ENCODE measurements around the gene MKKS. TPM values are rescaled to one million over a fixed set of nuclear protein-coding genes. Genes with fewer than 3 reads are reported as not detected.

Gene MKKS
- total RNA-seq, 1 donor from 2014 or later: 22.3 TPM

DNA sequence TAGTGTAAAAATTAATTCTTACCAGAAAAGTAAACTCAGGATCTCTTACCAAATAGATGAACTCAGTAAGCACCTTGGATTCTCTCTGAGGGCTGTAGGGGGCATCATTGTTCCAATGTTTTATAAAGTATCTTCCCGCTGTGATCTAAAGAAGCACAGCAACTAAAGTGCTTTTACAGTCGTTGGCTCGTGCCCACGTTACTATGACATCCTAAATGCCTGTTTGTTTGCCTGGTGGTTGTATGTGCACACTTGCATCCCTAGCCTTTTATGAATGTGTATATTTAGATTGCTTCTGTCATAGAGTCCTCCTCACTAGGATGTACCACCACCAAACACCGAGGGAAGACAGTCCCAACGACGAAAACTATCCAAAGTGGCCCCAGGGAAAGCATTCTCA lies 35.6 kb upstream of the MKKS start:
- H3K4me1 Mint-ChIP-seq: peaks cover 66% of the 10 kb centered on the region
- no peaks in the 10 kb centered on the region for H3K9me3 Mint-ChIP-seq
- H3K36me3 Mint-ChIP-seq (ENCODE audit: low read depth): peaks cover 5% of the 10 kb centered on the region
- peak overlapping the region; percentile 75 for H3K27ac Mint-ChIP-seq (ENCODE audit: unreplicated experiment)
- H3K4me3 Mint-ChIP-seq: peak overlapping the region; percentile 17
- no peaks in the 10 kb centered on the region for H3K27me3 Mint-ChIP-seq (ENCODE audit: low read depth)
- DNase-seq (ENCODE audit: low read depth, low spot score): peak; percentile 16
- TF ChIP-seq CTCF (conservative IDR thresholded peaks at IDR 0.05): peak; percentile 69

DNA sequence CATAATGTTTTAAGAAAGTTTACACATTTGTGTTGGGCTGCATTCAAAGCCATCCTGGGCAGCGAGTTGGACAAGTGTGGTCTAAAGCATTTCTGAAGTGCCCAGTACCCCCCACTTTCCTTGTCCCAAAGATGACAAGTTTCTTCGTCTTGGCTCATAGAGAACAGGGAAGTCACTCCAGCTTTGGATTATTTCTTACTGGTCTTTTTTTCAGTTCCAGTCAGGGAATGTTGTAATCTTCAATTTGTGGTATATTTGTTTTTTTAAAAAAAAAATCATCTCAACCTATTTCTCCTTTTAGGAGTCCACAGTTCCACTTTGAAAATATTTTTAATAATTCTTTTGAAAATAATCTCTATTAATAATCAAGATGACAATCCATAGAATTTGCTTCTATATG lies 35.0 kb upstream of the MKKS start:
- Mint-ChIP-seq H3K27me3 (ENCODE audit: low read depth) (no peaks in the 10 kb centered on the region), H3K36me3 (ENCODE audit: low read depth) (peaks cover 2% of the 10 kb centered on the region), H3K4me3 (no peak overlapping the region), H3K27ac (ENCODE audit: unreplicated experiment) (no peak overlapping the region), H3K9me3 (no peaks in the 10 kb centered on the region), H3K4me1 (peaks cover 63% of the 10 kb centered on the region)
- TF ChIP-seq CTCF (conservative IDR thresholded peaks at IDR 0.05): no peak
- no peak for DNase-seq (ENCODE audit: low read depth, low spot score)

DNA sequence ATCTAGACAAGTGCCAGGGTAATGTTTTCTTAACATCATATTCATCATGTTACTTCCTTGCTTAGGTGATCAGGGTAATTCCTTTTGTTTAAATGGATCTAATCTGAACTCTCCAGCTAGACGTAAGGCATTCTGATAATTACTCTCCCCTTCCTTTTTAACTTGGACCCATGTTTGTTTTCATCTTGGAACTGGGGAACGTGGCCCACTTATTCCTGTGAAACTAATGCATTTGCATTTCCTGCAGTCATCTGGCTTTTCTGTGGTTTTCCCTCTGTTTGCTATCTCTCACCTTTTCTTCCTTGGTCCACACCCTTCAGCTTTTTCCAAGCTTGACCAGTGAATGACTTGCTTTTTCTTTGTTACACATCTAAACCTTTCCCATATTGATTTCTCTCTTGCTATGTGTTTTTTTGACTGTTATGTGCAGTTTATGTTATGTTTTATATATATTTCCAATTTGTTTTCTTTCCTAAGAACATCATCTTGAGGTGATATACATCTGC lies 34.4 kb upstream of the MKKS start:
- H3K9me3 Mint-ChIP-seq: peaks cover 6% of the 10 kb centered on the region
- H3K4me3 Mint-ChIP-seq: no peak overlapping the region
- peaks cover 5% of the 10 kb centered on the region for H3K36me3 Mint-ChIP-seq (ENCODE audit: low read depth)
- no peaks in the 10 kb centered on the region for H3K27me3 Mint-ChIP-seq (ENCODE audit: low read depth)
- peak overlapping the region; percentile 9 for H3K27ac Mint-ChIP-seq (ENCODE audit: unreplicated experiment)
- no peak for DNase-seq (ENCODE audit: low read depth, low spot score)
- peaks cover 63% of the 10 kb centered on the region for H3K4me1 Mint-ChIP-seq
- no peak for TF ChIP-seq CTCF (conservative IDR thresholded peaks at IDR 0.05)

DNA sequence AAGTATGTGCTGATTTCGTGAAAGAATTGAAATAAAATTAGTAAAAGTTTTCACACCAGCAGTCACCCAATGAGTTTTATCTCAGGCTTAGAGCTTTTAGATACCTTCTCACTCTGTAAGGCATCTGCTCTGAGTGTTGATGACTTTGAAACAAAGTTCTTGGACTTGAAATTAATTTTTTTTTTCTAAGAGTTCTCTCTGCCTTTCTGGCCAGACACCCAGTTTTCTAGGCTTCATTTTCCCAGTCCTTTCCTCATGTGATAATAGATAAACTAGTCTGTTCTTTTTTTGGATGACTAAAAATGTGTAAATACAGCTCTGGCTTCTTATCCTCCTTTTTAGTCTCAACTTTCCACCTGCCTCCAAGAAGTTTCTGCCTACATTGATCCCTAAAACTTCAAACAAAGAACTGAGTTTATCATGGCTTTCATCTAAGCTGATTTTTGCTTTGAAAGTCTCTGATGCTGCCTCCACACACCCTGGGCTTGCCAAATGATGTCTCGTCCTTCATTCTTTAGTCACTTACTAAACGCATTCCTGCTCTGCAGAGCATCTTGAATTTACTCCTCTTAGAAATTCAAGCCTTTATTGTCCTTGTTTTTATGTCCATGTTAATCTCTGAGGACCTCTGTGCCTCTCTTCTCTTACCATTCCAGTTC lies 33.8 kb upstream of the MKKS start:
- Mint-ChIP-seq H3K36me3 (ENCODE audit: low read depth) (peaks cover 9% of the 10 kb centered on the region), H3K27ac (ENCODE audit: unreplicated experiment) (peak overlapping the region; percentile 86), H3K4me3 (no peak overlapping the region), H3K9me3 (peaks cover 8% of the 10 kb centered on the region), H3K4me1 (peaks cover 57% of the 10 kb centered on the region), H3K27me3 (ENCODE audit: low read depth) (no peaks in the 10 kb centered on the region)
- TF ChIP-seq CTCF (conservative IDR thresholded peaks at IDR 0.05): no peak
- DNase-seq (ENCODE audit: low read depth, low spot score): no peak

GRCh38 chr20:10466855-10467254 lies 32.8 kb upstream of the MKKS start:
- Mint-ChIP-seq H3K27ac (ENCODE audit: unreplicated experiment) (peak overlapping the region; percentile 98), H3K9me3 (peaks cover 8% of the 10 kb centered on the region), H3K27me3 (ENCODE audit: low read depth) (no peaks in the 10 kb centered on the region), H3K4me3 (peak overlapping the region; percentile 80), H3K4me1 (peaks cover 55% of the 10 kb centered on the region), H3K36me3 (ENCODE audit: low read depth) (peaks cover 13% of the 10 kb centered on the region)
- TF ChIP-seq CTCF (conservative IDR thresholded peaks at IDR 0.05): no peak
- no peak for DNase-seq (ENCODE audit: low read depth, low spot score)
